GM19193 (cell line): Measurements from ENCODE around the gene CCDC88B.

Source experiments
- POLR2A ChIP-seq: IDR thresholded peaks from 4 replicates; pipeline ENCODE4 v1.6.1; 2011; ENCODE audit not compliant: insufficient read depth, insufficient read length; ENCODE audit errors: extremely low read depth

CCDC88B gene

GRCh38 chr11:64384981-64385944, 45.3 kb downstream of the CCDC88B start:
- no peak for TF ChIP-seq POLR2A

- TF ChIP-seq POLR2A, result no peak
Observed at GRCh38 chr11:64385945-64386704, 46.1 kb downstream of the CCDC88B start.

GRCh38 chr11:64387916-64388315, 47.9 kb downstream of the CCDC88B start:
- TF ChIP-seq POLR2A, result no peak

GRCh38 chr11:64388894-64389293, 48.9 kb downstream of the CCDC88B start:
- no peak for TF ChIP-seq POLR2A

GRCh38 chr11:64389851-64390250, 49.8 kb downstream of the CCDC88B start:
- TF ChIP-seq POLR2A, result no peak

- no peak for TF ChIP-seq POLR2A
Observed at GRCh38 chr11:64390558-64390957, 50.6 kb downstream of the CCDC88B start.

GRCh38 chr11:64391839-64392238, 51.8 kb downstream of the CCDC88B start:
- TF ChIP-seq POLR2A, result no peak

GRCh38 chr11:64395545-64396078, 55.6 kb downstream of the CCDC88B start:
- TF ChIP-seq POLR2A, result no peak

- TF ChIP-seq POLR2A, result no peak
Observed at GRCh38 chr11:64396079-64396591, 56.1 kb downstream of the CCDC88B start.

- TF ChIP-seq POLR2A, result no peak
Observed at GRCh38 chr11:64400102-64400501, 60.1 kb downstream of the CCDC88B start.

GRCh38 chr11:64400667-64401066, 60.7 kb downstream of the CCDC88B start:
- no peak for TF ChIP-seq POLR2A

GRCh38 chr11:64401775-64402174, 61.8 kb downstream of the CCDC88B start:
- TF ChIP-seq POLR2A, result no peak

GRCh38 chr11:64403106-64403505, 63.1 kb downstream of the CCDC88B start:
- no peak for TF ChIP-seq POLR2A

GRCh38 chr11:64406221-64406946, 66.4 kb downstream of the CCDC88B start:
- no peak for TF ChIP-seq POLR2A
